GM12873 (cell line): ENCODE results near the gene CLSTN3.

Experiments used
- CTCF ChIP-seq: IDR thresholded peaks from 2 replicates; pipeline ENCODE4 v1.5.1; 2012; ENCODE audit warnings: low read depth, mild to moderate bottlenecking, moderate library complexity, low read length, control low read depth; ENCODE audit not compliant: insufficient read depth; ENCODE audit errors: missing control alignments

CLSTN3 gene

GRCh38 chr12:7099290-7099996 is 30.7 kb upstream of the CLSTN3 start:
- no peak for TF ChIP-seq CTCF

DNA sequence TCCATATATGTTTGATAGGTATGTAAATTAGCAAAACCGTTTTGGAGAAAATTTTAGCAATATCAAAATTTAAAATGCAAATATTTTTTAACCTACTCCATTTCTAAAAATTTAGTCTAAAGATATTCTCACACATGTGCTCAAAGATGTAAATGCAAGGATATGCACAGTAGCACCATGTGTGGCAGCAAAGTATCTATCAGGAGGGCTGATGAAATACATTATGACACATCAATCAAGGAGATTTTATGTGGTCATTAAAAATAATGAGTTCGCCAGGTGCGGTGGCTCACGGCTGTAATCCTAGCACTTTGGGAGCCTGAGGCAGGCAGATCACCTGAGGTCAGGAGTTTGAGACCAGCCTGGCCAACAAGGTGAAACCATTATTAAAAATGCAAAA is 29.9 kb upstream of the CLSTN3 start:
- TF ChIP-seq CTCF, result no peak

- TF ChIP-seq CTCF, result no peak
Measured at GRCh38 chr12:7101047-7101693, 29.0 kb upstream of the CLSTN3 start.

DNA sequence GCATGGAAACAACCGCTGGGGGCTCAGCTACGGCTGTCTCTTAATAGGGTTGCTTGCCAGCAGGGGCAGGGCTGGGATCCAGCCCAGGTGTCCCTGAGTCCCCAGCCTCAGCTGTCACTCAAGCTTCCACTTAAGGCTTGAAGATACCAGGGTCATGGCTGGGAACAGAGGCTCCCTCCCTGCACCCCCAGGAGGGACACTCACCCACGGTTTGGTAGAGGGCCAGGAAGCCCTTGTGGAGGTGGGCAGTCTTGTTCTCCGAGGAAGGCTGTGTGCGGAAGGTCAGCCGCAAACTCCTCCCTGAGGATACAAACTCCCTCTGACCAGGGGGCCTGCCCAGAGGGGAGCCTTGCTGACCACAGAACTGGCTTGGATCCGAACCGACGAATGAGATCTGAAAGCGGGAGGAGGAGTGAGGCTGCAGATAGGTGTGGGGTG is 28.5 kb upstream of the CLSTN3 start:
- no peak for TF ChIP-seq CTCF

GRCh38 chr12:7102582-7102981 is 27.6 kb upstream of the CLSTN3 start:
- no peak for TF ChIP-seq CTCF

DNA sequence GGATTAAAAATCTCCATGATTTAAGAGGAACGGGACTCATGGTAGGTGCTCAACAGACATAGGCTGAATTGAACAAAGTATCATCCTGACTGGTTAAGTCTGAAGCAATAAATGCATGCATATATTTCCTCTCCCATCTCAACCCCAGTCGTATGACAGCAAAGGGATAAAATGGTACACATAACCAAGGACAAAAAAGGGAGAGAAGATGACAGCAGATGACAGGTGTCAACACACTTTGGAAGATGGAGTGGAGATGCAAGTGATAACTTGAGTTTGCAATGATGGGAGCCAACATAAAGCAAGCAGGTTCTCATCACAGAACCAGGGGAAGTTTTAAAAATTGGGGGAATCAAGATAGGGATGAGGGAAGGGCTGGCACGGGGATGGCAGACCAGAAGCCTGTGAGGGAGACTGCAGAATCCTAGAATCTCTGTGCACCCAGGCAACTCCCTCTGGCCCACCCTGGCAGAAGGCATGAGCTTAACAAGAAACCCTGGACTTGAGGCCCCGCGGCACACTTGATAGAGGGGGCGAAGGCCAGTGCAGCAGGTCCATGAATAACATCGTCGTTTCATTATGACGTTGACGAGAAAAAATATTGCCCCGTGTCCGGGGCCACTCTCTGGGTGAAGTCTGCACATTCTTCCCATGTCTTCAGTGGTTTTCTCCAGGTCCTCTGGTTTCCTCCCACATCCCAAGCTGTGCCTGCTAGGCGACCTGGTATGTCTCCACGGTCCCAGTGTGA is 26.2 kb upstream of the CLSTN3 start:
- no peak for TF ChIP-seq CTCF

GRCh38 chr12:7106082-7106481 is 24.1 kb upstream of the CLSTN3 start:
- no peak for TF ChIP-seq CTCF
